Neuronal stem cell (in vitro differentiated cells): ENCODE data around the gene GATA3.

Experiments
- DNase-seq: peaks from one replicate; pipeline ENCODE4 v3.0.0-alpha.2; 2013; ENCODE audit warnings: low spot score
- H2AFZ ChIP-seq: one replicate; pipeline ENCODE4 v1.6.1; 2013; ENCODE audit warnings: mild to moderate bottlenecking, low read length, inconsistent platforms
- H2AK5ac ChIP-seq: 2 replicates; pipeline ENCODE4 v1.6.1; 2013; ENCODE audit warnings: low read depth, mild to moderate bottlenecking, inconsistent platforms, low read length, moderate library complexity, mixed read lengths
- H2BK120ac ChIP-seq: 2 replicates; pipeline ENCODE4 v1.6.1; 2013; ENCODE audit warnings: low read depth, mild to moderate bottlenecking, inconsistent platforms, low read length, moderate library complexity, mixed read lengths
- H2BK12ac ChIP-seq: one replicate; pipeline ENCODE4 v1.6.1; 2013; ENCODE audit warnings: low read length, inconsistent platforms
- H2BK15ac ChIP-seq: 2 replicates; pipeline ENCODE4 v1.6.1; 2013; ENCODE audit warnings: mild to moderate bottlenecking, low read length, inconsistent platforms, mixed read lengths
- H2BK5ac ChIP-seq: one replicate; pipeline ENCODE4 v1.6.1; 2013; ENCODE audit warnings: inconsistent platforms, mild to moderate bottlenecking, low read length, moderate library complexity
- H3K14ac ChIP-seq: one replicate; pipeline ENCODE4 v1.6.1; 2013; ENCODE audit warnings: low read length, inconsistent platforms
- H3K18ac ChIP-seq: 2 replicates; pipeline ENCODE4 v1.6.1; 2013; ENCODE audit warnings: low read length, inconsistent platforms
- H3K23ac ChIP-seq: 2 replicates; pipeline ENCODE4 v1.6.1; 2013; ENCODE audit warnings: low read depth, mild to moderate bottlenecking, mixed read lengths, low read length, inconsistent platforms; ENCODE audit not compliant: poor library complexity
- H3K27ac ChIP-seq: replicated peaks from 3 replicates; pipeline ENCODE4 v1.5.1; 2013; ENCODE audit warnings: low read length, inconsistent platforms
- H3K27me3 ChIP-seq, 3 experiments: 2 replicates each; pipeline ENCODE4 v1.6.1; 2013; ENCODE audit warnings: low read length in 3 of 3, mild to moderate bottlenecking in 2 of 3, inconsistent platforms in 1 of 3, low read depth in 1 of 3, mixed read lengths in 1 of 3, moderate library complexity in 1 of 3; ENCODE audit not compliant: control insufficient read depth in 3 of 3, insufficient read depth in 3 of 3
- H3K36me3 ChIP-seq, 2 donors: replicated peaks in 1 of 2; 2 replicates each; pipeline ENCODE4 v1.6.1; 2013; ENCODE audit warnings: low read length in 2 of 2; ENCODE audit not compliant: control insufficient read depth in 2 of 2, insufficient read depth in 2 of 2
- H3K4ac ChIP-seq: 2 replicates; pipeline ENCODE4 v1.6.1; 2013; ENCODE audit warnings: inconsistent platforms, mild to moderate bottlenecking, low read length, moderate library complexity
- H3K4me1 ChIP-seq, 2 donors: 1 replicate in 1 of 2; 2 replicates in 1 of 2; pipeline ENCODE4 v1.6.1; 2013; ENCODE audit warnings: low read length in 2 of 2, low read depth in 1 of 2; ENCODE audit not compliant: control insufficient read depth in 2 of 2, insufficient read depth in 1 of 2
- H3K4me2 ChIP-seq: one replicate; pipeline ENCODE4 v1.6.1; 2013; ENCODE audit warnings: mild to moderate bottlenecking, low read length, inconsistent platforms; ENCODE audit not compliant: insufficient read depth, poor library complexity, severe bottlenecking
- H3K4me3 ChIP-seq, 2 donors: 2 replicates each; pipeline ENCODE4 v1.5.1; 2013; ENCODE audit warnings: low read length in 2 of 2, mild to moderate bottlenecking in 2 of 2, inconsistent platforms in 1 of 2, moderate library complexity in 1 of 2
- H3K79me1 ChIP-seq: one replicate; pipeline ENCODE4 v1.6.1; 2013; ENCODE audit warnings: low read depth, mild to moderate bottlenecking, inconsistent platforms, low read length, moderate library complexity
- H3K9ac ChIP-seq: one replicate; pipeline ENCODE4 v1.6.1; 2013; ENCODE audit warnings: mild to moderate bottlenecking, low read depth, low read length, inconsistent platforms; ENCODE audit not compliant: poor library complexity
- H3K9me3 ChIP-seq, 2 donors: replicated peaks in 1 of 2; 2 replicates each; pipeline versions ENCODE3 to v1.6.1; 2013; ENCODE audit warnings: low read length in 2 of 2, mild to moderate bottlenecking in 2 of 2, inconsistent platforms in 1 of 2, low read depth in 1 of 2, mixed read lengths in 1 of 2, moderate library complexity in 1 of 2; ENCODE audit not compliant: control insufficient read depth in 2 of 2, insufficient read depth in 1 of 2
- H4K8ac ChIP-seq: one replicate; pipeline ENCODE4 v1.6.1; 2013; ENCODE audit warnings: low read depth, mild to moderate bottlenecking, inconsistent platforms, low read length, moderate library complexity
- H4K91ac ChIP-seq: one replicate; pipeline ENCODE4 v1.6.1; 2013; ENCODE audit warnings: low read length, low read depth, mild to moderate bottlenecking, inconsistent platforms; ENCODE audit not compliant: poor library complexity
- WGBS, 2 donors: extraction: QIAGEN DNeasy Blood & Tissue Kit; methylation state at CpG; one replicate each; pipeline ENCODE4 v1.1.7; 2013; ENCODE audit warnings: missing lambda C conversion rate in 2 of 2, mixed read lengths in 1 of 2; ENCODE audit not compliant: insufficient read length in 2 of 2, insufficient replicate concordance in 1 of 2; ENCODE audit errors: extremely low coverage in 2 of 2; 5-methylcytosine and 5-hydroxymethylcytosine counted together

The GATA3 gene

DNA sequence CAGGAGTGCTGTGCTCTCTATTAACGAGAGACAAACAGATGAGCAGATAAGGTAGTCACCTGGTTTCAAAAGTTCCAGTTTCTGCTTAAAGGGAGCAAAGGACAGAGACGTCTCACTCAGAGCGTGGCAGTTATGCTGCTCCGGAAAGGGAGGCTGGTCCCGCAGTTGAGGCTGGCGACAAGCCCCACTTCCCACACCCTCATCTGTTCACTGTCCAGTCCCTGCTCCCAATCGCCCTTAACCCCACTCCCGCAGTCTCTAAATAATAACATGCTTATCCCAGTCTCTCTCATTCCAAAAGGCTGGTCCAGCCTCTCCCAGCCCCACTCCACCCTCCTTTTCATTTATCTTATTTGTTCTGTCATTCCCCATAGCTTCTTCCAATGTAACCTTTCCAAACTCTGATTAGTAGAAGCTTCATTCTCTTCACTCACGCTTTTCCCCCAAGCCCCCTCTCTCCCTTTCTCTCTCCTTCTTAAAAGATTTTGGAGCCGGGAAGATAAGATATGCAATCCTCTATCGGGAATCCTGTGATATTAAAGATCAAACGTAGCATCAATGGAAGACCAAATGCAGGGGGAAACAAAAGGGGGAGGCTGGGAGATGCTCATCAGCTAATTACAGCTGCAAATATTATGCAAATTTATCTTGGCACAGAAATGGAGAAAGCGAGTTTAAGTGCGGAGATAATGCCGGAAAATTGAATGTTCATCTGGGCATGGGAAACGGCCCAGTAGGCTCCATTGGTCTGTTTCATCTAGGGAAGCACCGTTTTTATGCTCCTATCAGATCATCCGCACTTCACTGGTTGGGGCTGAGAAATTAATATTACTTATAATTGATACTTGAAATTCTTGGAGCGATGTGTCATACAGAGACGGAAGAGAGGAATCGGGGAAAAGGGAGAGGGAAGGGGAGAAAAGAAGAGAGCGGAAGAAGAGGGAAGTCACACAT is 16.3 kb upstream of the GATA3 start:
- Histone ChIP-seq H3K27me3 (peaks cover 54 to 99% (median 99%) of the 10 kb centered on the region in 3 experiments), H3K4me3 (no peak overlapping the region), H3K27ac (no peak overlapping the region), H2BK15ac (no peak overlapping the region), H3K36me3 (no peaks in the 10 kb centered on the region), H2AK5ac (no peak overlapping the region), H2AFZ (no peak overlapping the region), H3K18ac (no peak overlapping the region), H3K9me3 (no peaks in the 10 kb centered on the region), H2BK120ac (no peak overlapping the region), H3K4ac (no peak overlapping the region), H3K9ac (no peak overlapping the region), H3K14ac (no peak overlapping the region), H4K8ac (no peak overlapping the region), H4K91ac (no peak overlapping the region), H3K4me2 (no peak overlapping the region), H3K4me1 (peaks cover 5 to 10% of the 10 kb centered on the region in 2 donors), H3K23ac (no peak overlapping the region), H2BK12ac (no peak overlapping the region), H2BK5ac (no peak overlapping the region), H3K79me1 (no peaks in the 10 kb centered on the region)
- DNase-seq = peak; percentile 18
- no CpG with 5 or more reads among the region's 22 CpGs for WGBS, 2 donors

DNA sequence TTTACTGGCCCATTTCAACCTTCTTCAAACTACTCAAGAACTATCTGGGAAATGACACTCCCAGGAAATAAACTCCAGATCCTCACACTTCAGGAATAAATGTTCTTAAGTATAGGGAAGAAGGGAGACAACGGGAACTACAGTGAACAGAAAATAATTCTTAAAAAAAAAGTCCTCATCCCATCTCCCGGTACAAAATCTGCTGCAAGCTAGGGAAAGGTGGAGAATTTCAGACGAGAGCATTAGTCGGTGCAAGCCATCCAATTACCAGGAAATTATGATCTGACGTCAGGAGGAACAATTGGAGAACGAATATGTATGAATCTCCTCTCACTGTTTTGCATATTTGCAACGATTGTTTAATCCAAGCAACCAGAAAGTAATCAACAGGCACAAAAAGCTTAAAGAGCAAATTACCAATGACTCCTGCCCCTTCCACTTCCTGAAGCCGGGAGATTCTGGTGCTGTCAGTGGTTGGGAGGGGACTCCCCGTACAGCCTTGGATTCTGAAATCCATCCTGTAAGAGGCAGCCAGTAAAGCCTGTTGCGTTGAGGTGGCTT is 15.1 kb upstream of the GATA3 start:
- Histone ChIP-seq H3K4me1 (peaks cover 6 to 10% of the 10 kb centered on the region in 2 donors), H3K4ac (no peak overlapping the region), H2AK5ac (no peak overlapping the region), H3K36me3 (no peaks in the 10 kb centered on the region), H3K79me1 (no peaks in the 10 kb centered on the region), H3K27ac (no peak overlapping the region), H4K8ac (no peak overlapping the region), H3K9me3 (peaks cover 0 to 3% of the 10 kb centered on the region in 2 donors), H3K23ac (no peak overlapping the region), H2AFZ (no peak overlapping the region), H3K27me3 (peaks cover 54 to 99% (median 99%) of the 10 kb centered on the region in 3 experiments), H2BK5ac (no peak overlapping the region), H3K14ac (no peak overlapping the region), H3K18ac (no peak overlapping the region), H3K4me2 (no peak overlapping the region), H2BK120ac (no peak overlapping the region), H3K9ac (no peak overlapping the region), H4K91ac (no peak overlapping the region), H2BK12ac (no peak overlapping the region), H2BK15ac (no peak overlapping the region), H3K4me3 (no peak overlapping the region)
- peak; percentile 41 for DNase-seq
- WGBS, 2 donors = no CpG with 5 or more reads among the region's 10 CpGs

DNA sequence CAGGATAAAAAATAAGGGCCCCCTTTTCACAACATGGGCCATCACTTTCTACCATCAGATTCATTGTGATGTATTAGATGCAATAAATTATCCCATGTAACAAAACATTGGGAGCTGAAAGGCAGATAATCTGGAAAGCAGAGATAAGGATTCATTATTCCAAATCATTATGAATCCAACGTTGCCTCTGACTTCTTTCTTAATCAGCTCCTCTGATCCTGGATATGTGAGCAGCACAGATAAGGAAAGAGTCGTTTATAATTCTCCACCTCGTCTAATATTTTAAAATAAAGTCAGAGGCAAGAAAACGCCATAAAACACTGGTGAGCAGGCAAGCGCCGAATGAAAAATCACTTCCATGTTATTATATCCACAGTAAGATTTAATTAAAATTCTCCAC is 13.8 kb upstream of the GATA3 start:
- no peak overlapping the region for H3K23ac ChIP-seq
- peaks cover 61 to 100% (median 99%) of the 10 kb centered on the region in 3 experiments for H3K27me3 ChIP-seq
- DNase-seq = no peak
- H4K8ac ChIP-seq = no peak overlapping the region
- H3K18ac ChIP-seq = no peak overlapping the region
- H2BK15ac ChIP-seq = no peak overlapping the region
- no peak overlapping the region for H3K4ac ChIP-seq
- H3K4me1 ChIP-seq = peaks cover 3 to 6% of the 10 kb centered on the region in 2 donors
- H3K36me3 ChIP-seq = no peaks in the 10 kb centered on the region
- no CpG with 5 or more reads among the region's 6 CpGs for WGBS, 2 donors
- H2BK12ac ChIP-seq = no peak overlapping the region
- H3K79me1 ChIP-seq = no peaks in the 10 kb centered on the region
- peaks cover 0 to 3% of the 10 kb centered on the region in 2 donors for H3K9me3 ChIP-seq
- H3K9ac ChIP-seq = no peak overlapping the region
- no peak overlapping the region for H2AFZ ChIP-seq
- no peak overlapping the region for H3K4me2 ChIP-seq
- no peak overlapping the region for H2BK5ac ChIP-seq
- H3K14ac ChIP-seq = no peak overlapping the region
- no peak overlapping the region for H2BK120ac ChIP-seq
- H3K27ac ChIP-seq = no peak overlapping the region
- no peak overlapping the region for H3K4me3 ChIP-seq
- H2AK5ac ChIP-seq = no peak overlapping the region
- no peak overlapping the region for H4K91ac ChIP-seq

- Histone ChIP-seq H2AFZ (no peak overlapping the region), H3K14ac (no peak overlapping the region), H4K8ac (no peak overlapping the region), H2BK15ac (no peak overlapping the region), H3K27ac (no peak overlapping the region), H3K79me1 (no peaks in the 10 kb centered on the region), H3K4ac (no peak overlapping the region), H3K18ac (no peak overlapping the region), H3K4me3 (no peak overlapping the region), H3K9ac (no peak overlapping the region), H3K36me3 (no peaks in the 10 kb centered on the region), H3K23ac (no peak overlapping the region), H2AK5ac (no peak overlapping the region), H3K9me3 (peaks cover 0 to 3% of the 10 kb centered on the region in 2 donors), H3K4me1 (peaks cover 0 to 6% of the 10 kb centered on the region in 2 donors), H4K91ac (no peak overlapping the region), H2BK120ac (no peak overlapping the region), H3K27me3 (peaks cover 60 to 100% (median 99%) of the 10 kb centered on the region in 3 experiments), H2BK12ac (no peak overlapping the region), H3K4me2 (no peak overlapping the region), H2BK5ac (no peak overlapping the region)
- no CpG with 5 or more reads among the region's 10 CpGs for WGBS, 2 donors
- no peak for DNase-seq
These were observed 13.1 kb upstream of the GATA3 start for GRCh38 chr10:8041284-8041991.
